ENCODE measurements around the gene PCDH12.

- TF ChIP-seq POLR2AphosphoS5 (IDR thresholded peaks at IDR 0.05; ENCODE audit: insufficient read depth in 1 of 2, low read depth in 1 of 2) (no peak), CTCF (IDR thresholded peaks at IDR 0.05) (no peak)
These were observed 48.8 kb downstream of the PCDH12 start for GRCh38 chr5:141909212-141909611.

Measured in vagina (tissue), 2 donors.